H7 (cell line): ENCODE data around the gene OPN1MW3. TPM values are rescaled to one million over a fixed set of nuclear protein-coding genes. Genes with fewer than 3 reads are reported as not detected.
"Not testable (repeated sequence)": the region's sequence is repeated elsewhere in the genome, so short reads cannot be mapped to it uniquely, and the experiment has no call there.

Source experiments
- DNase-seq: peaks from one replicate; pipeline ENCODE4 v3.0.0; 2012
- H3K27me3 ChIP-seq: 2 replicates; pipeline ENCODE4 v1.6.0; 2011; ENCODE audit warnings: mild to moderate bottlenecking, low read length; ENCODE audit not compliant: control insufficient read depth, insufficient read depth
- H3K36me3 ChIP-seq: replicated peaks from 2 replicates; pipeline ENCODE4 v1.5.1; 2011; ENCODE audit warnings: low read length; ENCODE audit not compliant: control insufficient read depth, insufficient read depth
- H3K4me3 ChIP-seq: 2 replicates; pipeline ENCODE4 v1.5.1; 2011; ENCODE audit warnings: low read depth, mild to moderate bottlenecking, control low read depth, low read length, moderate library complexity; ENCODE audit not compliant: insufficient read depth
- total RNA-seq: library from RNA; depleted of rRNA; stranded (reverse); fragments of >200 nt; shearing (Covaris generic); gene quantifications from 2 replicates; pipeline ENCODE4 v1.2.3, GENCODE V29; 2014; rRNA removed

OPN1MW3 gene
- total RNA-seq = not detected in 2 replicates

GRCh38 chrX:154257282-154257681 lies at the start of gene OPN1MW3:
Gene OPN1MW3 (plus strand): TSS chrX:154257582. CDS start chrX:154257620, 38 bp downstream.
- DNase-seq, H3K36me3 ChIP-seq, H3K4me3 ChIP-seq, H3K27me3 ChIP-seq: not testable (repeated sequence)

DNA sequence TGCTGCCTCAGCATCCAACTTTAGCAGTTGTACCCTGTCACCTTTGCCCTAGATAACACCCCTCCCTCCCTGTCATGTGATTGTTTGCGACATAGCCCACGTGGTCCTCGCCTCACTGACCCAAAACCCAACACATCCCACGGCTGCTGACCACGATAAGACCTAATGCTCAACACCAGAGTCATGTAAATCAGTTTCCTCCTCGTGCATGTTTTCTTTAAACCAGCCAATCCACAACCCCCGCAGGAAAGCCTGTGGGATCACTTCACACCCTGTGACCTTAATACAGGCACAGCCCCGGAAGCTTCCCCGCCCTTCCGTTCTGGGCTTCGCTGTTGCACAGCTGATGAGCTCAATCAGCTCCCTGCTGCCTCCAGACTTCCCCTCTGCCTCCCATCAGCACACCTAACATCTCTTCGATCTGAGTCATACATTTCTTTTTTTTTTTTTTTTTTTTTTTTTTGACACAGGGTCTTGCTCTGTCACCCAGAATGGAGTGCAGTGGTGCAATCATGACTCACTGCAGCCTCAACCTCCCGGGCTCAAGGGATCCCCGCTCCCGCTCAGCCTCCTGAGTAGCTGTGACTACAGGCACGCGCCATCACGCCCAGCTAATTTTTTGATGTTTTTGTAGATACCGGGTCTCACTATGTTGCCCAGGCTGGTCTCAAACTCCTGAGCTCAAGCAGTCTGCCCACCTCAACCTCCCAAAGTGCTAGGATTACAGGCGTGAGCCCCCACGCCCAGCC lies 47.5 kb upstream of the OPN1MW3 start:
- not testable (repeated sequence) for DNase-seq, H3K27me3 ChIP-seq, H3K4me3 ChIP-seq

DNA sequence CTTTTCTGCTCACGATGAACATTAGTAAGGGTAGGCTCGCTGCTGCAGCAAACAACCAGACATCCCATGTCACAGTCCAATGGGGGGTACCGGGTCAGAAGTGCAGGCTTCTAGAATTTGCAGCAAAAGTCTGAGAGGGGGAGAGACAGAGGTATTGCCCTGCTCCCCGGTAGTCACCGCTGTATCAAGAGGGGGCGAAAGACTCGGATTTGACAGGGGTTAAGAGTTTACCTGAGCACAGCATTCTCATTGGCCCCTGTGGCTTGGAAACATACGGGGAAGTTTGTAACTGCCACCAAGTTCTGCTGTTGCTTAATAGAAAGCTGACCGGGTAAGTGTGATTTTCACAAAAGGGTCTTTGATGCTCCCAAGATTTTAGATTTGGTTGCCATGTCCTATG lies 46.3 kb upstream of the OPN1MW3 start:
- H3K36me3 ChIP-seq, H3K4me3 ChIP-seq, DNase-seq, H3K27me3 ChIP-seq: not testable (repeated sequence)

More for the DNA sequence above, 47.5 kb upstream of the OPN1MW3 start:
- H3K36me3 ChIP-seq = not testable (repeated sequence)

DNA sequence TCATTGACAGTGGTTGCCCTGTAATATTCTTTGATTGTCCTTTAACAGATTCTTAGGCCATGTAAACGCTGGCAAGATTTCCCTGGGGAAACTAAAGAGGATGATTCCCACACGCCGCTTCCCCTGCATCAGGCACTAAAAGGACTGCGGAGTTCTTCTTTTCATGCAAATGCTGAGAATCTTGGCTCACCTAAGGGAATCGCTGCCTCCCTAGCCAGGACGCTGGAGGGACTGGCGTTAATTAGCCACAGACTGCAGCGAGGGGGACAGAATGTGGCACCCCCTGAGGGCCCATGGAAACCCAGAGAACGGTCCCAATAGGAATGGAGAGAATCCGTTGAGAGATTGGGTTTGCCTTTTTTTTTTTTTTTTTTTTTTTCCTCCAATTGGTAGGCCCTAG lies 45.9 kb upstream of the OPN1MW3 start:
- not testable (repeated sequence) for H3K27me3 ChIP-seq, H3K4me3 ChIP-seq, DNase-seq, H3K36me3 ChIP-seq

DNA sequence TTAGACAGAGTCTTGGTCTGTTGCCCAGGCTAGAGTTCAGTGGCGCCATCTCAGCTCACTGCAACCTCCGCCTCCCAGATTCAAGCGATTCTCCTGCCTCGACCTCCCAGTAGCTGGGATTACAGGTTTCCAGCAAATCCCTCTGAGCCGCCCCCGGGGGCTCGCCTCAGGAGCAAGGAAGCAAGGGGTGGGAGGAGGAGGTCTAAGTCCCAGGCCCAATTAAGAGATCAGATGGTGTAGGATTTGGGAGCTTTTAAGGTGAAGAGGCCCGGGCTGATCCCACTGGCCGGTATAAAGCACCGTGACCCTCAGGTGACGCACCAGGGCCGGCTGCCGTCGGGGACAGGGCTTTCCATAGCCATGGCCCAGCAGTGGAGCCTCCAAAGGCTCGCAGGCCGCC lies 37.9 kb upstream of the OPN1MW3 start, which contains the start of gene OPN1MW2:
TSS of gene OPN1MW2 (plus strand) at position 301 of the 400 bp plus-strand sequence. CDS start at position 361, 60 bp downstream.
- H3K36me3 ChIP-seq, H3K27me3 ChIP-seq, DNase-seq, H3K4me3 ChIP-seq: not testable (repeated sequence)

GRCh38 chrX:154225292-154225691 lies 32.1 kb upstream of the OPN1MW3 start:
- not testable (repeated sequence) for H3K36me3 ChIP-seq, H3K4me3 ChIP-seq, H3K27me3 ChIP-seq, DNase-seq

- H3K36me3 ChIP-seq, H3K27me3 ChIP-seq, H3K4me3 ChIP-seq, DNase-seq: not testable (repeated sequence)
Observed at GRCh38 chrX:154226706-154227105, 30.7 kb upstream of the OPN1MW3 start.

DNA sequence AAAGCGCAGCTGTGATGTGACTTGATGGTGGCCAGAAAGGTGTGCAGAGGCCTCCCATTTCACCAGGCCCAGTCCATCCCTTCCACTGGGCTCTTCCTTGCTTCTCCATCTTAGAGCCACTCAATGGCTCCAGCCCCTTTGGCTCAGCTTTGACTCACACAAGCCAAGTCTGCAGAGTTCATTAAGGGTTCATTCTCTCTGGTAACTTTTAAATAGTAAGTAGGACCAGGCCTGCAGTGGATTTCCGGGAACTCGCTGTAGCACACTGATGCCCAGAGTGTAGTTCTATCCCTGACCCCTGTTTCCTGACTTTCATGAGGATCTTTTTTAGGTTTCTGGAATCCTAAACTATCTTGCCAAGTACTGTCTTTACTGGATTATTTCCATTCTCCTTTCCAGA lies 25.9 kb upstream of the OPN1MW3 start:
- not testable (repeated sequence) for H3K4me3 ChIP-seq, DNase-seq, H3K27me3 ChIP-seq, H3K36me3 ChIP-seq

DNA sequence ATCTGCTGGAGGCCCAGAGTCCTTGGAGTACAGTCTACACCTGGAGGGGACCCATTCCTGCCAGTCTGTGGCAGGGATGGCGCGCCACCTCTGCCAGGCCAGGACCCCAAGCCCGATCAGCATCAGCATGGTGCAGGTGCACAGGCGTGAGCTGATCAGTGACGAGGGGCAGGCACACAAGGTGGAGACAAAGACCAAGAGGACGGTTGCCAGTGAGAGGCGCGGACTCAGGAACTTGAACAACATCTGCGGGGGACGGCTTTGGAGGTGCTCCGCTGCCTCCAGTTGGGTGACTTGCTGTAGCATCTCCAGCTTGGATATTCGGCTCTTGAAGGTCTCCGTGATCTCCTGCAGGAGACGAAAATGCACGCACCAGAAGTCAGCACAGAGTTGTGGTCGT lies 23.8 kb upstream of the OPN1MW3 start:
- H3K4me3 ChIP-seq, DNase-seq, H3K27me3 ChIP-seq, H3K36me3 ChIP-seq: not testable (repeated sequence)

- not testable (repeated sequence) for H3K27me3 ChIP-seq, H3K4me3 ChIP-seq, H3K36me3 ChIP-seq, DNase-seq
Observed at GRCh38 chrX:154238939-154239559, 18.3 kb upstream of the OPN1MW3 start.

GRCh38 chrX:154239982-154240503 lies 17.3 kb upstream of the OPN1MW3 start:
- H3K27me3 ChIP-seq, H3K4me3 ChIP-seq, H3K36me3 ChIP-seq, DNase-seq: not testable (repeated sequence)

- H3K36me3 ChIP-seq, H3K4me3 ChIP-seq, DNase-seq, H3K27me3 ChIP-seq: not testable (repeated sequence)
Observed at GRCh38 chrX:154247377-154248045, 9.9 kb upstream of the OPN1MW3 start.

DNA sequence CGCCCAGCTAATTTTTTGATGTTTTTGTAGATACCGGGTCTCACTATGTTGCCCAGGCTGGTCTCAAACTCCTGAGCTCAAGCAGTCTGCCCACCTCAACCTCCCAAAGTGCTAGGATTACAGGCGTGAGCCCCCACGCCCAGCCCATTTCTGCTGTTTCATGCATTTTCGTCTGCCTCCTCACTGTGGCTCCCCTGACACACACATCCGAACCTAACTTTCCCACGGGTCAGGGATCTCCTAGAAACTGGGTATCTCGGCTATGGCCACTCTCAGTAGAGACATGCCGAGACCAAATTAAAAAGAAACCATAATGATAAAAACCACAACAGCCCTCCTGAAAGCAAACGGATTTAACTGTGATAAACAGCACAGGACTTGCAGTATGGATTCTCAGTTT lies 9.3 kb upstream of the OPN1MW3 start:
- not testable (repeated sequence) for DNase-seq, H3K27me3 ChIP-seq, H3K36me3 ChIP-seq, H3K4me3 ChIP-seq

GRCh38 chrX:154258711-154259110 lies 1.3 kb downstream of the OPN1MW3 start:
- not testable (repeated sequence) for H3K27me3 ChIP-seq, H3K36me3 ChIP-seq, H3K4me3 ChIP-seq, DNase-seq

DNA sequence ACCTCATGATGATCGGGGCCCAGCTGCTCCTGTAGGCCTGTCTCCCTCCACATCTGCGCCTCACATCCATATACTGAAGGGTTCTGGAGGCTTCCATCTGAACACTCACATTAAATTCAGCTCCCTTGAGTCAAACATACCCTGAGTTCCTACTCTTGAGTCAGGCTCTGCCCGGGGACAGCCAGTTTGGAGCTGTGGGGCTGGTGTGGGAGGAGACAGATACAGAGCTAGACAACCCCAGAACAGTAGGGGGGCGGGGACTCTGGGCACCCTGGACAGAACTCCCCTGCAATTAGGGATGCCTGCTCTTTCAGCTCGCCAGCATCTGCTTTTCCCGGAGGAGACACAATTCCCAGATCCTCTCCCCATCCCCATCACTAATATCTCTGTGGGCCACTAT lies 5.7 kb downstream of the OPN1MW3 start:
- DNase-seq, H3K27me3 ChIP-seq, H3K4me3 ChIP-seq, H3K36me3 ChIP-seq: not testable (repeated sequence)
